ENCODE data around the gene CDK1. TPM values are rescaled to one million over a fixed set of nuclear protein-coding genes. Genes with fewer than 3 reads are reported as not detected.

The CDK1 gene
- total RNA-seq, 2 donors from 2014 or later: 16.5 to 53.8 TPM

DNA sequence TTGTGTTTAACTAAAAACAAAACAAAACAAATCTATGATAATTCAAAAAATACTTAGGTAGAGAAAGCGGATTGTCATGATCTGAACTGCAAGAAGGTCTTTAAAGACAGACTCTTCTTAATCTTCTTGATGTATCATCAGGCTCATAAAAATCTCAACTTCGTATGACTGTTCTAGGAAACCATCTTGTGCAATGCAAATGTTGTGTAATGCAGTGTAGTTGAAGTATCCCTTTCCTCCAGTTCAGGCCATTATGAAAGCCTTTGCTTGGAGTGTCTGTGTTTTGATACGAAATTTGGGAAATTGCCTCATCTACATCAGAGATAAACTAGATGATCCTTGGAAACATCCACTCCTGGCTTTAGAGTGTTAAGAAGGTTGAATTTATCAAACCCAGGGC is 30.9 kb downstream of the CDK1 start:
- H3K27ac ChIP-seq: no peak overlapping the region

DNA sequence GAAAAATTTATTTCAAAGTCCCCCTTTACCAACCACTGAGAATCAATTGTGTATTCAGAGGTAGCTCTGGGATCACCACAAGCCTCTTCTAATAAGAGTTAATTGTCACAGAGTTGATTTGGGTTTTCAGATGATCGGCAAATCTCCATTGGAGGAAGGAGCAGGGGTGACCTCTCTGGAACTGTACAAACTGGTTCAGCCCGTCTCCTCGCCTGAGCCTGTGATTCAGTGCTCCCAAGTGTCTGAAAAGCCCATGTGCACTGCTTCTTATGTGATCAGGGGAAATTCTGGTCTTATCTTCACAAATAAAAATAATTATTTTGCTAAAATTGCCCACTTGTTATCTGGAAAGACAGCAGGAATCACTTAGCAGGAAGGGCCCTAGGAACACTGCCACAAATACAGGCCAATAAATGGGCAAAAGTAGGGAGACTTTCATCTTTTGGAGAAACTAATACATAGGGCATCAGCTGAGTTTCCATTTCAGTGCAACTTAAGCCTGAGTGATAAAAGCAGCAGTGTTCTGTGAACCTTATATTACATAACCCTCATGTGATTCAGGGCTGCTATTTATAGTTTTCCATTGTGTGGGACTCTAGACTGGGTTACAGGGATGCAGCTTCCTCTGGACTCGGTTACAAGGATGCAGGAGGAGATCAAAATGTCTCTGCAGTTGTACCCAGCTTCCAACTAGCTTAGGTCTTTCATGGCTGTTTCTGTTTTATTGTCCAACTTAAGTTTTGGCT is 32.3 kb downstream of the CDK1 start:
- TF ChIP-seq, protein P1, sequence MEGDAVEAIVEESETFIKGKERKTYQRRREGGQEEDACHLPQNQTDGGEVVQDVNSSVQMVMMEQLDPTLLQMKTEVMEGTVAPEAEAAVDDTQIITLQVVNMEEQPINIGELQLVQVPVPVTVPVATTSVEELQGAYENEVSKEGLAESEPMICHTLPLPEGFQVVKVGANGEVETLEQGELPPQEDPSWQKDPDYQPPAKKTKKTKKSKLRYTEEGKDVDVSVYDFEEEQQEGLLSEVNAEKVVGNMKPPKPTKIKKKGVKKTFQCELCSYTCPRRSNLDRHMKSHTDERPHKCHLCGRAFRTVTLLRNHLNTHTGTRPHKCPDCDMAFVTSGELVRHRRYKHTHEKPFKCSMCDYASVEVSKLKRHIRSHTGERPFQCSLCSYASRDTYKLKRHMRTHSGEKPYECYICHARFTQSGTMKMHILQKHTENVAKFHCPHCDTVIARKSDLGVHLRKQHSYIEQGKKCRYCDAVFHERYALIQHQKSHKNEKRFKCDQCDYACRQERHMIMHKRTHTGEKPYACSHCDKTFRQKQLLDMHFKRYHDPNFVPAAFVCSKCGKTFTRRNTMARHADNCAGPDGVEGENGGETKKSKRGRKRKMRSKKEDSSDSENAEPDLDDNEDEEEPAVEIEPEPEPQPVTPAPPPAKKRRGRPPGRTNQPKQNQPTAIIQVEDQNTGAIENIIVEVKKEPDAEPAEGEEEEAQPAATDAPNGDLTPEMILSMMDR (IDR thresholded peaks at IDR 0.05): no peak
- Histone ChIP-seq H3K9me3 (no peaks in the 10 kb centered on the region), H3K27ac (no peak overlapping the region), H3K4me3 (no peak overlapping the region), H3K9ac (ENCODE audit: low read depth in 2 of 2, low read length in 2 of 2) (no peak overlapping the region), H3K27me3 (no peaks in the 10 kb centered on the region), H3K36me3 (no peaks in the 10 kb centered on the region), H3K4me1 (no peaks in the 10 kb centered on the region)
- intact Hi-C loops (cut with DNase I): loop anchor here (10.0 kb wide), 2 partner anchors 334 to 924 kb away; no protein-coding TSS in a partner anchor
- no peak for DNase-seq

More for the DNA sequence above, 30.9 kb downstream of the CDK1 start:
- intact Hi-C loops (cut with DNase I): no loop called here
- no peak overlapping the region for H3K4me3 ChIP-seq
- no peak for DNase-seq
- TF ChIP-seq, protein P1 (IDR thresholded peaks at IDR 0.05): no peak
- no peaks in the 10 kb centered on the region for H3K9me3 ChIP-seq
- no peaks in the 10 kb centered on the region for H3K36me3 ChIP-seq
- H3K27me3 ChIP-seq: no peaks in the 10 kb centered on the region
- H3K9ac ChIP-seq (ENCODE audit: low read depth in 2 of 2, low read length in 2 of 2): no peak overlapping the region
- no peaks in the 10 kb centered on the region for H3K4me1 ChIP-seq

DNA sequence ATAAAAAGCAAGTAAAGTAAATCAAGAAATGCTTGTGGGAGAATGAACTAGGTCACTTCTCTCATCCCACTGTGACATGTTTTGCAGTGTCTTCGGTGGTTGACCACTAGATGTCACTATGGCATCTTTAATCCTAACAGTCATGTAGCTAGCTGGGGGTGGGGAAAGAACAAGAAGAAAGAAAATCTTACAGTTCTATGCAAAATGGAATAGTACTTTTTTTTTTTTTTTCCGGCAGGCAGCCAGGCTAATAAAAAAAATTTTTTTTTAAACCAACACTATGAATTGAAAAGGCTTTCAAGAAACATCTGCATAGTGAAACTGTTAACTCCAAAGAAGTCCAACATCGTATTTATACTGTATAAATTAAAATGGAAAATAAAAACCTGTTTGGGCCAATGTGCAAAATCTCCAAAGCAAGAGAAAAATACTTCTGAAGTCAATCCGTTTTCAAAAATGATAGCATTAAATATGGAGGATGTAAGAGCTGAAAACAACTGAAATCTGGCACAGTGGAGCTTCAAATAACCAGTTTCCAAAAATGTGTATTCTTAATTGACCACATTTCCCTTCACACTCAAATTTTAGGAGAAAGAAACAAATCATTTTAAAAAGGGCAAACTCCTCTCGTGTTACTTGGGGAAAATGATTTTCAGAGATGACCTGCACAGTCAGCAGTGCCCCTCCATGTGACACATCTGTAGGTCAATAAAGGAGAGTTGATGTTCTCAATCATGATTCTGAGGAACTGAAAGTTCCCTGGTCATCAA is 38.5 kb downstream of the CDK1 start:
- no peak overlapping the region for H3K9ac ChIP-seq (ENCODE audit: low read depth in 2 of 2, low read length in 2 of 2)
- TF ChIP-seq, protein P1 (IDR thresholded peaks at IDR 0.05): peak; percentile 61
- H3K4me3 ChIP-seq: no peak overlapping the region
- no peaks in the 10 kb centered on the region for H3K36me3 ChIP-seq
- peak overlapping the region; percentile 37 for H3K27ac ChIP-seq
- DNase-seq: peak; percentile 65
- no peaks in the 10 kb centered on the region for H3K27me3 ChIP-seq
- no peaks in the 10 kb centered on the region for H3K4me1 ChIP-seq
- intact Hi-C loops (cut with DNase I): loop anchor here (5.0 to 10.0 kb wide), 3 partner anchors 328 to 918 kb away; no protein-coding TSS in a partner anchor
- H3K9me3 ChIP-seq: no peaks in the 10 kb centered on the region

DNA sequence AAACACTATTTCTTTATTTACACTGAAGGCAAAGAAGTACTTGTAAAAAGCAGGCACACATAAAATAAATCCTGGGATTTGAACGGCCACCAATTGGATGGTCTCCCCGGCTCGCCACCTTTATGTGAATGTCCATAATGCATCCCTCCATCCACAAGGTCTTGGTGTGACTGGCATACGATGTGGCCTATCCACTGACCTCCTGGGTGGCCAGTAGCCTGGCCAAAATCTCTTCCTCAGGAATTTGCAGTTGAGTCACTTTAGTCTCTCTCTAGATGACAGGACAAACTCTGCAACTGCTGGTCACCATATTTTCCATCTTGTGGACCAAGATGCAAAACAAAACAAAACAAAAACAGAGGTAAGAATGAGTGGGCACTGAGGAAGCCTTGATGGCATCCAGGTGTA is 39.1 kb downstream of the CDK1 start:
- Histone ChIP-seq H3K4me3 (no peak overlapping the region), H3K9ac (ENCODE audit: low read depth in 2 of 2, low read length in 2 of 2) (no peak overlapping the region), H3K9me3 (no peaks in the 10 kb centered on the region), H3K27ac (peak overlapping the region; percentile 37), H3K27me3 (no peaks in the 10 kb centered on the region), H3K36me3 (no peaks in the 10 kb centered on the region), H3K4me1 (no peaks in the 10 kb centered on the region)
- intact Hi-C loops (cut with DNase I): loop anchor here (5.0 to 10.0 kb wide), 3 partner anchors 327 to 917 kb away; no protein-coding TSS in a partner anchor
- no peak for DNase-seq
- TF ChIP-seq, protein P1 (IDR thresholded peaks at IDR 0.05): no peak

DNA sequence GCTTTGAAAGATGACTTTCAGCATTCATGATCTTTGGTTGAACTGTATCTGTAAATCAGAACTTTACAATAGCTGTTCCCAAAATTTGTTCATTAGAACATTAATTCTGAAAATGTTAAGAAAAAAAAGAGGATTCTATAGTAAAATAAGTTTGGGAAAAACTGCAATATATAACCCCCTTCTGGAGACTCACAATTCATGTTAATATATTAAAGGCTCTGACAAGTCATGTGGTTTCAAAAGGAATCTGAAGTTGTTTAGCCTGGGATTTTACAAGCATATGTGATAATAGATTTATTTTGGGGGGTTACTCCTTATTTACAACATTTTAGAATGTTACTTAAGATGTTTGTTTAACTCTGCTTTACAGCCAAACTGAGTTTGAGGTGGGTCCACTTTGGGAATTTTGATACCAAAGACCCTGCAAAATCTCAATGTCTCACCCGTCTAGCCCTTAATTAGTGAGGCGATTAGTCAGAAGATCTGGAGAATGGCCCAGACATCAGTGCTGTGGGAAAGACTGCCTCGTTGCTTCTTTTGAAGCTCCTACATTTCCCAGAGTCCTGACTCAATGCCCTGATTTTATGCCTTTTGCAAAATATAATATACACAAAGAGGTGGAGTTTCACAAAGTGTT is 40.0 kb downstream of the CDK1 start:
- Histone ChIP-seq H3K36me3 (no peaks in the 10 kb centered on the region), H3K4me3 (no peak overlapping the region), H3K4me1 (no peaks in the 10 kb centered on the region), H3K27ac (peak overlapping the region; percentile 8), H3K9me3 (no peaks in the 10 kb centered on the region), H3K9ac (ENCODE audit: low read depth in 2 of 2, low read length in 2 of 2) (no peak overlapping the region), H3K27me3 (no peaks in the 10 kb centered on the region)
- DNase-seq: no peak
- TF ChIP-seq, protein P1 (IDR thresholded peaks at IDR 0.05): no peak
- intact Hi-C loops (cut with DNase I): loop anchor here (5.0 to 10.0 kb wide), 3 partner anchors 327 to 917 kb away; no protein-coding TSS in a partner anchor
